IMR-90 (cell line): ENCODE data around the gene SERPINC1. TPM values are rescaled to one million over a fixed set of nuclear protein-coding genes. Genes with fewer than 3 reads are reported as not detected.

Experiments used
- ATAC-seq: fragments of 200-7000 bp; cut with Tn5 transposase; 2 replicates; pipeline ENCODE4 v1.9.1; 2020; ENCODE audit warnings: low read depth, mild to moderate bottlenecking, moderate library complexity
- BruUV-seq: library from RNA; stranded (reverse); fragments of 400-500 nt; replicated peaks from 2 replicates; lab custom pipeline; 2021; lab: Mats Ljungman, UMichigan
- CTCF ChIA-PET: fragments of 300-600 bp; formaldehyde crosslinking; extraction: SDS; loops from one replicate; lab custom pipeline; 2021; ENCODE audit warnings: antibody characterized with exemption; lab: Yijun Ruan, JAX
- POLR2A ChIA-PET: fragments of 300-600 bp; sonication (Branson Sonifier 250); formaldehyde crosslinking; loops from one replicate; lab custom pipeline; 2022; ENCODE audit warnings: antibody characterized with exemption; ENCODE audit not compliant: unreplicated experiment; lab: Charles Lee
- DNase-seq: peaks from one replicate; pipeline ENCODE4 v3.0.0; 2013
- H2AFZ ChIP-seq: replicated peaks from 2 replicates; pipeline ENCODE3; 2013; ENCODE audit warnings: low read length, mild to moderate bottlenecking; ENCODE audit not compliant: poor library complexity
- H2AK5ac ChIP-seq: 2 replicates; pipeline ENCODE4 v1.6.1; 2013; ENCODE audit warnings: low read depth, low read length, inconsistent platforms
- H2AK9ac ChIP-seq: replicated peaks from 2 replicates; pipeline ENCODE3; 2013; ENCODE audit warnings: mild to moderate bottlenecking, low read depth, low read length, moderate library complexity; ENCODE audit not compliant: poor library complexity
- H2BK120ac ChIP-seq: 2 replicates; pipeline ENCODE4 v1.6.1; 2013; ENCODE audit warnings: low read depth, low read length, inconsistent platforms
- H2BK15ac ChIP-seq: 3 replicates; pipeline ENCODE4 v1.6.1; 2013; ENCODE audit warnings: low read depth, low read length, inconsistent platforms
- H2BK20ac ChIP-seq: 2 replicates; pipeline ENCODE4 v1.6.1; 2013; ENCODE audit warnings: low read depth, mild to moderate bottlenecking, inconsistent platforms, low read length, moderate library complexity
- H2BK5ac ChIP-seq: 2 replicates; pipeline ENCODE4 v1.6.1; 2013; ENCODE audit warnings: mild to moderate bottlenecking, low read depth, low read length, inconsistent platforms; ENCODE audit not compliant: poor library complexity, severe bottlenecking
- H3K14ac ChIP-seq: replicated peaks from 2 replicates; pipeline ENCODE4 v1.6.1; 2013; ENCODE audit warnings: low read depth, low read length, inconsistent platforms
- H3K18ac ChIP-seq: 2 replicates; pipeline ENCODE4 v1.6.1; 2013; ENCODE audit warnings: low read depth, low read length, control low read depth
- H3K23ac ChIP-seq: 2 replicates; pipeline ENCODE4 v1.6.1; 2013; ENCODE audit warnings: low read depth, low read length, inconsistent platforms
- H3K27ac ChIP-seq: 2 replicates; pipeline ENCODE4 v1.5.1; 2013; ENCODE audit warnings: mild to moderate bottlenecking, control low read depth, low read length; ENCODE audit not compliant: insufficient read depth
- H3K27me3 ChIP-seq: 2 replicates; pipeline ENCODE4 v1.6.1; 2013; ENCODE audit warnings: low read length; ENCODE audit not compliant: control insufficient read depth, insufficient read depth
- H3K36me3 ChIP-seq: 2 replicates; pipeline ENCODE4 v1.6.1; 2013; ENCODE audit warnings: low read length, mixed read lengths; ENCODE audit not compliant: control insufficient read depth, insufficient read depth
- H3K4ac ChIP-seq: 2 replicates; pipeline ENCODE4 v1.6.1; 2013; ENCODE audit warnings: low read depth, low read length, inconsistent platforms
- H3K4me1 ChIP-seq: 2 replicates; pipeline ENCODE4 v1.6.1; 2013; ENCODE audit warnings: low read length, mixed read lengths; ENCODE audit not compliant: control insufficient read depth, insufficient read depth
- H3K4me2 ChIP-seq: 2 replicates; pipeline ENCODE4 v1.6.1; 2013; ENCODE audit warnings: low read depth, mild to moderate bottlenecking, control low read depth, low read length, moderate library complexity
- H3K4me3 ChIP-seq: 2 replicates; pipeline ENCODE4 v1.5.1; 2013; ENCODE audit warnings: low read depth, mild to moderate bottlenecking, control low read depth, low read length, moderate library complexity; ENCODE audit not compliant: insufficient read depth
- H3K56ac ChIP-seq: 2 replicates; pipeline ENCODE4 v1.6.1; 2013; ENCODE audit warnings: low read length, inconsistent platforms; ENCODE audit not compliant: insufficient read depth; ENCODE audit errors: extremely low read depth
- H3K79me1 ChIP-seq, 2 experiments: 2 replicates each; pipeline ENCODE4 v1.6.1; 2013; ENCODE audit warnings: low read length in 2 of 2, inconsistent platforms in 1 of 2, low read depth in 1 of 2
- H3K9ac ChIP-seq: 2 replicates; pipeline ENCODE4 v1.6.1; 2013; ENCODE audit warnings: low read depth, low read length, control low read depth
- H3K9me1 ChIP-seq: 2 replicates; pipeline ENCODE4 v1.6.1; 2013; ENCODE audit warnings: low read length, inconsistent platforms; ENCODE audit not compliant: insufficient read depth
- H3K9me3 ChIP-seq: 2 replicates; pipeline ENCODE4 v1.6.1; 2013; ENCODE audit warnings: low read length; ENCODE audit not compliant: control insufficient read depth, insufficient read depth
- H4K20me1 ChIP-seq: 2 replicates; pipeline ENCODE4 v1.6.1; 2013; ENCODE audit warnings: low read length, inconsistent platforms; ENCODE audit not compliant: insufficient read depth
- H4K5ac ChIP-seq: 2 replicates; pipeline ENCODE4 v1.6.1; 2013; ENCODE audit warnings: mild to moderate bottlenecking, low read depth, low read length, control low read depth
- H4K8ac ChIP-seq, 2 experiments: 2 replicates each; pipeline ENCODE4 v1.6.1; 2013; ENCODE audit warnings: low read depth in 2 of 2, low read length in 2 of 2, control low read depth in 1 of 2, inconsistent platforms in 1 of 2
- H4K91ac ChIP-seq: 2 replicates; pipeline ENCODE4 v1.6.1; 2013; ENCODE audit warnings: low read depth, low read length, inconsistent platforms; ENCODE audit not compliant: insufficient read depth
- BHLHE40 ChIP-seq: fragments of 150-350 bp; IDR thresholded peaks from 2 replicates; pipeline ENCODE4 v1.6.1; 2016; ENCODE audit warnings: mild to moderate bottlenecking, low read depth, low read length
- CEBPB ChIP-seq: IDR thresholded peaks from 2 replicates; pipeline ENCODE4 v1.6.1; 2012; ENCODE audit warnings: low read depth, low read length, improper control_type of control experiment
- CHD1 ChIP-seq: IDR thresholded peaks from 2 replicates; pipeline ENCODE4 v1.6.1; 2012; ENCODE audit warnings: low read depth, low read length, improper control_type of control experiment
- ELK1 ChIP-seq: fragments of 150-350 bp; IDR thresholded peaks from 2 replicates; pipeline ENCODE4 v1.6.1; 2016; ENCODE audit warnings: low read depth, mild to moderate bottlenecking, low read length, moderate library complexity, borderline replicate concordance
- FOS ChIP-seq: fragments of 150-350 bp; IDR thresholded peaks from 2 replicates; pipeline ENCODE4 v1.6.1; 2016; ENCODE audit warnings: low read depth, low read length
- MAFK ChIP-seq: IDR thresholded peaks from 2 replicates; pipeline ENCODE4 v1.6.1; 2012; ENCODE audit warnings: low read depth, low read length, improper control_type of control experiment
- MAZ ChIP-seq: IDR thresholded peaks from 2 replicates; pipeline ENCODE4 v1.6.1; 2012; ENCODE audit warnings: low read depth, mild to moderate bottlenecking, low read length, improper control_type of control experiment, moderate library complexity, borderline replicate concordance
- MXI1 ChIP-seq: IDR thresholded peaks from 2 replicates; pipeline ENCODE4 v1.6.1; 2012; ENCODE audit warnings: low read depth, mild to moderate bottlenecking, low read length, moderate library complexity, borderline replicate concordance
- NFE2L2 ChIP-seq: fragments of 150-350 bp; IDR thresholded peaks from 2 replicates; pipeline ENCODE4 v1.6.1; 2016; ENCODE audit warnings: low read depth, mild to moderate bottlenecking, low read length
- RAD21 ChIP-seq: IDR thresholded peaks from 2 replicates; pipeline ENCODE4 v1.6.1; 2012; ENCODE audit warnings: low read length, improper control_type of control experiment
- RCOR1 ChIP-seq: IDR thresholded peaks from 2 replicates; pipeline ENCODE4 v1.6.1; 2012; ENCODE audit warnings: mild to moderate bottlenecking, low read length, improper control_type of control experiment; ENCODE audit not compliant: insufficient replicate concordance
- RFX5 ChIP-seq: IDR thresholded peaks from 2 replicates; pipeline ENCODE4 v1.8.0; 2012; ENCODE audit warnings: low read depth, mild to moderate bottlenecking, low read length, moderate library complexity
- SMC3 ChIP-seq: fragments of 150-350 bp; IDR thresholded peaks from 2 replicates; pipeline ENCODE4 v1.6.1; 2016; ENCODE audit warnings: low read depth, mild to moderate bottlenecking, antibody characterized with exemption, low read length, moderate library complexity
- USF2 ChIP-seq: fragments of 150-350 bp; IDR thresholded peaks from 2 replicates; pipeline ENCODE4 v1.6.1; 2017; ENCODE audit warnings: mild to moderate bottlenecking, antibody characterized with exemption, low read length, low read depth
- WGBS, 2 experiments: methylation state at CpG; one replicate each; pipeline versions ENCODE4 v1.1.5 to v1.1.7; 2013; ENCODE audit warnings: missing lambda C conversion rate in 2 of 2; ENCODE audit not compliant: insufficient read length in 1 of 2; ENCODE audit errors: extremely low coverage in 2 of 2; 5-methylcytosine and 5-hydroxymethylcytosine counted together
- dilution Hi-C: fragments of 300-500 bp; cut with HindIII; formaldehyde crosslinking; loops from one replicate; pipeline ENCODE4 v1.14.3; 2018; ENCODE audit warnings: low sequenced_read_pairs; ENCODE audit not compliant: unreplicated experiment
- in situ Hi-C: fragments of 300-500 bp; cut with MboI; formaldehyde crosslinking; loops from 3 replicates; pipeline ENCODE4 v1.14.3; 2019; ENCODE audit warnings: low sequenced_read_pairs, inconsistent platforms, mixed read lengths
- intact Hi-C: fragments of 100-400 bp; cut with micrococcal nuclease; formaldehyde crosslinking; loops from 2 replicates; pipeline ENCODE4 v1.10.0; 2022
- polyA plus RNA-seq, 3 experiments: library from polyadenylated mRNA; depleted of rRNA; stranded (reverse); fragments of >200 nt; gene quantifications; 2 replicates each; pipeline ENCODE4 v1.2.3, GENCODE V29; 2012; ENCODE audit warnings: low replicate concordance in 1 of 3
- total RNA-seq: library from RNA; depleted of rRNA; stranded (reverse); fragments of >200 nt; gene quantifications from 2 replicates; pipeline ENCODE4 v1.2.3, GENCODE V29; 2012

SERPINC1 gene
- total and polyA plus RNA-seq, 2 of the 4 experiments (the other 2 are of a cell fraction), result not detected

- Histone ChIP-seq H3K9ac (peak within 1 kb of the TSS; percentile 88), H3K23ac (peak within 1 kb of the TSS; percentile 96), H3K4ac (peak within 1 kb of the TSS; percentile 97), H3K9me1 (no peaks in the 10 kb centered on the region), H4K5ac (peak within 1 kb of the TSS; percentile 58), H2AFZ (peak within 1 kb of the TSS; percentile 96), H3K4me1 (no peaks in the 10 kb centered on the region; the same call in 1 of the 2 replicates), H2BK120ac (peak within 1 kb of the TSS; percentile 74), H3K36me3 (peaks cover 40% of the 10 kb centered on the region), H3K27ac (peak within 1 kb of the TSS; percentile 80), H4K8ac (peak within 1 kb of the TSS; percentile 79 to 85), H3K4me2 (peak within 1 kb of the TSS; percentile 86), H3K79me1 (peaks cover 12 to 60% of the 10 kb centered on the region in 2 experiments; a peak in 3 of 4 replicates), H3K9me3 (no peaks in the 10 kb centered on the region), H4K91ac (peak within 1 kb of the TSS; percentile 80), H3K18ac (peak within 1 kb of the TSS; percentile 28), H4K20me1 (peaks cover 43% of the 10 kb centered on the region), H2AK5ac (peak within 1 kb of the TSS; percentile 94), H3K4me3 (peak within 1 kb of the TSS; percentile 70), H2BK5ac (peak within 1 kb of the TSS; percentile 76), H3K27me3 (no peaks in the 10 kb centered on the region), H2AK9ac (peak within 1 kb of the TSS; percentile 95), H3K56ac (peak within 1 kb of the TSS; percentile 78), H2BK15ac (no peak within 1 kb of the TSS), H2BK20ac (no peak within 1 kb of the TSS), H3K14ac (peak within 1 kb of the TSS; percentile 99)
- dilution Hi-C loops (no loop called here), in situ Hi-C loops (no loop called here), intact Hi-C loops (loop anchor here (1.0 to 5.0 kb wide), 3 partner anchors 291 to 1121 kb away; partner anchors contain the start of gene RABGAP1L)
- TF ChIP-seq RFX5, result no peak
- TF ChIP-seq CEBPB, result no peak
- no peak for TF ChIP-seq FOS
- no peak for TF ChIP-seq CHD1
- TF ChIP-seq ELK1, result no peak
- TF ChIP-seq NFE2L2, result no peak
- TF ChIP-seq SMC3, result no peak
- TF ChIP-seq RAD21, result no peak
- no peak for TF ChIP-seq USF2
- TF ChIP-seq BHLHE40, result no peak
- no peak for TF ChIP-seq MAFK
- no peak for TF ChIP-seq RCOR1
- no peak for TF ChIP-seq MAZ
- TF ChIP-seq MXI1, result no peak; the same call in 1 of the 2 replicates
- no TSS peak for BruUV-seq
- WGBS, 2 experiments, result 4% methylated on average over 9 of the region's 53 CpGs; no CpG with 5 or more reads in 1 of the 2 experiments
- ATAC-seq (peak; percentile 52), DNase-seq (peak; percentile 38)
- ChIA-PET CTCF (no interaction called here), POLR2A (interaction anchor here (0.5 to 0.7 kb wide), 9 partner anchors 10 to 1683 kb away, joined by 3 to 15 read pairs (median 4); no protein-coding TSS in a partner anchor)
Observed at GRCh38 chr1:173868266-173869020, 48.7 kb downstream of the SERPINC1 start, which contains the start of gene ZBTB37. ZBTB37 (plus strand) TSS chr1:173868380; CDS start chr1:173870226, 1,846 bp downstream.
